MV-4-11 (cell line): Measurements from ENCODE around the gene GPAT3.
"Not testable (repeated sequence)": the region's sequence is repeated elsewhere in the genome, so short reads cannot be mapped to it uniquely, and the experiment has no call there.

Experiments used
- DNase-seq: peaks from one replicate; lab custom pipeline; 2025; lab: John Stamatoyannopoulos, UW

The GPAT3 gene

GRCh38 chr4:83552083-83552482, 16.2 kb downstream of the GPAT3 start:
- no peak for DNase-seq

GRCh38 chr4:83552924-83553323, 17.0 kb downstream of the GPAT3 start:
- peak; percentile 64 for DNase-seq

GRCh38 chr4:83556006-83556707, 20.2 kb downstream of the GPAT3 start:
- peak; percentile 81 for DNase-seq

GRCh38 chr4:83556816-83557215, 20.9 kb downstream of the GPAT3 start:
- no peak for DNase-seq

GRCh38 chr4:83558059-83558653, 22.2 kb downstream of the GPAT3 start:
- no peak for DNase-seq

GRCh38 chr4:83558680-83559079, 22.8 kb downstream of the GPAT3 start:
- peak; percentile 92 for DNase-seq

- no peak for DNase-seq
These were observed 24.6 kb downstream of the GPAT3 start for GRCh38 chr4:83560523-83560922.

- peak; percentile 92 for DNase-seq
These were observed 25.5 kb downstream of the GPAT3 start for GRCh38 chr4:83561381-83561780.

GRCh38 chr4:83563998-83564397, 28.1 kb downstream of the GPAT3 start:
- peak; percentile 51 for DNase-seq

- peak; percentile 88 for DNase-seq
These were observed 32.2 kb downstream of the GPAT3 start for GRCh38 chr4:83568062-83568461.

GRCh38 chr4:83569429-83569828, 33.5 kb downstream of the GPAT3 start:
- DNase-seq = no peak

- peak; percentile 97 for DNase-seq
These were observed 34.1 kb downstream of the GPAT3 start for GRCh38 chr4:83569987-83570386.

- DNase-seq = no peak
These were observed 36.9 kb downstream of the GPAT3 start for GRCh38 chr4:83572848-83573247.

GRCh38 chr4:83574247-83574646, 38.3 kb downstream of the GPAT3 start:
- DNase-seq = no peak

GRCh38 chr4:83576237-83576636, 40.3 kb downstream of the GPAT3 start:
- not testable (repeated sequence) for DNase-seq

GRCh38 chr4:83581411-83582288, 45.7 kb downstream of the GPAT3 start:
- DNase-seq = peak; percentile 95

- peak; percentile 57 for DNase-seq
These were observed 46.4 kb downstream of the GPAT3 start for GRCh38 chr4:83582289-83582785.

- no peak for DNase-seq
These were observed 50.1 kb downstream of the GPAT3 start for GRCh38 chr4:83585982-83586508.

- DNase-seq = no peak
These were observed 53.4 kb downstream of the GPAT3 start for GRCh38 chr4:83589279-83589678.

GRCh38 chr4:83591056-83591455, 55.1 kb downstream of the GPAT3 start:
- no peak for DNase-seq

GRCh38 chr4:83591730-83592129, 55.8 kb downstream of the GPAT3 start:
- DNase-seq = no peak

GRCh38 chr4:83599183-83599582, 63.3 kb downstream of the GPAT3 start:
- DNase-seq = peak; percentile 72
